Thymus (tissue), 11 donors: ENCODE data around the gene CD28. TPM values are rescaled to one million over a fixed set of nuclear protein-coding genes. Genes with fewer than 3 reads are reported as not detected.

Experiments
- DNase-seq, 9 donors: peaks; one replicate each; pipeline ENCODE4 v3.0.0-alpha.2; 2013; ENCODE audit warnings: low spot score in 9 of 9, low read depth in 6 of 9, missing footprints in 1 of 9
- H3K27ac ChIP-seq, 2 donors: one replicate each; pipeline ENCODE4 v1.5.1; 2013; ENCODE audit warnings: control low read depth in 1 of 2, low read depth in 1 of 2, low read length in 1 of 2, mild to moderate bottlenecking in 1 of 2, moderate library complexity in 1 of 2
- H3K27me3 ChIP-seq, 2 donors: one replicate each; pipeline ENCODE4 v1.5.1; 2013; ENCODE audit warnings: low read length in 1 of 2; ENCODE audit not compliant: control insufficient read depth in 2 of 2, insufficient read depth in 1 of 2
- H3K36me3 ChIP-seq, 2 donors: one replicate each; pipeline ENCODE4 v1.5.1; 2013; ENCODE audit warnings: low read length in 1 of 2, mild to moderate bottlenecking in 1 of 2, moderate library complexity in 1 of 2; ENCODE audit not compliant: control insufficient read depth in 2 of 2, insufficient read depth in 2 of 2
- H3K4me1 ChIP-seq, 2 donors: one replicate each; pipeline ENCODE4 v1.5.1; 2013; ENCODE audit warnings: low read length in 2 of 2; ENCODE audit not compliant: control insufficient read depth in 2 of 2, insufficient read depth in 2 of 2
- H3K4me3 ChIP-seq, 2 donors: one replicate each; pipeline ENCODE4 v1.5.1; 2013; ENCODE audit warnings: low read length in 2 of 2, control low read depth in 1 of 2, mild to moderate bottlenecking in 1 of 2
- H3K9me3 ChIP-seq, 2 donors: one replicate each; pipeline ENCODE4 v1.5.1; 2013; ENCODE audit warnings: low read length in 1 of 2, mild to moderate bottlenecking in 1 of 2; ENCODE audit not compliant: control insufficient read depth in 2 of 2, insufficient read depth in 1 of 2
- WGBS: extraction: QIAGEN DNeasy Blood & Tissue Kit; methylation state at CpG from one replicate; pipeline ENCODE4 v1.1.7; 2013; 5-methylcytosine and 5-hydroxymethylcytosine counted together
- polyA plus RNA-seq: library from polyadenylated mRNA; stranded (reverse); fragments of 200-250 nt; gene quantifications from one replicate; pipeline ENCODE4 v1.2.3, GENCODE V29; 2013
- total RNA-seq: library from RNA; stranded (reverse); fragments of 120-200 nt; gene quantifications from one replicate; pipeline ENCODE4 v1.2.4, GENCODE V29; 2013
- donor health status: healthy.

Gene CD28
- total and polyA plus RNA-seq, 2 donors = 27.2 to 42.8 TPM

DNA sequence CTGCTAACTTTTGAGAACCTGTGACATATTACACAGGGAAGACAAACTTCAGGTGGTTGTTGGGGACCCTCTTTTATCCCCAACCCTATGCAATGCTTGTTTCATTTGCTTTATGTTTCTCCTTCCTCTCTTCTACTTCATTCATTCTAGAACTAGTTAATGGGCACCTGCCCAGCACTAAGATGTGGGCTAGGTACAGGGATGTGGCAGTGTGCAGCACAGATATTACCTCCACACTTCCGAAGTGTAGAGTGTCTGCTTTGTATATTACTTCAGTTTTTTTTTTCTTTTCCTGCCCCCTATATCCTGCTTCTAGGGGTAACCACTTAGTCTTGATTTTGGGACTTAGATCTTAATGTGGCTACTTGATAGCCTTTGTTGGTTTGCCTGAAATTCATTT lies 35.1 kb downstream of the CD28 start:
- H3K36me3 ChIP-seq = peaks cover 2 to 22% of the 10 kb centered on the region in 2 donors
- H3K4me3 ChIP-seq = peak overlapping the region; percentile 7 to 26
- 10% methylated on average over 1 of the region's 1 CpG for WGBS
- H3K9me3 ChIP-seq = peaks cover 0 to 3% of the 10 kb centered on the region in 2 donors
- H3K4me1 ChIP-seq = peaks cover 40 to 69% of the 10 kb centered on the region in 2 donors
- H3K27ac ChIP-seq = peak overlapping the region; percentile 87 to 95
- peak in 2 of 9 donors; percentile 58 to 76 for DNase-seq
- no peaks in the 10 kb centered on the region for H3K27me3 ChIP-seq

- no peaks in the 10 kb centered on the region for H3K27me3 ChIP-seq
- 96% methylated on average over 2 of the region's 2 CpGs for WGBS
These were observed 37.1 kb downstream of the CD28 start for GRCh38 chr2:203743441-203743981.

DNA sequence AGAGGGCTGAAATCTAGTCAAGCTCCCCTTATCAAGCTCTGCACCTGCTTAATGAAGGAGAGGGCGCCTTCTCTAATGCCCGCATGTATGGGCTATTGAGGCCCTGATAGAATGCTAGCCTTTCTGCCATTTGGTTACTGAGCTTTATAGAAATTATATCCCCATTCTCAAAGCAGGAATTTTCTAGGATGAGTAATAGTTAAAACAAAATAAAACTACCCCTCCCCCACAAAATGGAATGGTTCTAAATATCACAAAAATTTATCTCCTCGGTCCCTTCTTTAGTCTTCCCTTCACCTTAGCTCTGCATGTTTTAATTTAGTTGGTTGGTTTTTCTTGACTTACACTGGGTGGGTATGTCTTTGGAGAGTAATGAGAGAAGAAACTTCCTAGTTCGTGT lies 37.7 kb downstream of the CD28 start:
- no peak for DNase-seq
- H3K4me3 ChIP-seq = no peak overlapping the region
- no peaks in the 10 kb centered on the region for H3K27me3 ChIP-seq
- peaks cover 0 to 9% of the 10 kb centered on the region in 2 donors for H3K36me3 ChIP-seq
- peaks cover 34 to 59% of the 10 kb centered on the region in 2 donors for H3K4me1 ChIP-seq
- H3K27ac ChIP-seq = no peak overlapping the region
- WGBS = over 99% methylated on average over 4 of the region's 4 CpGs
- peaks cover 0 to 3% of the 10 kb centered on the region in 2 donors for H3K9me3 ChIP-seq

More at GRCh38 chr2:203743441-203743981, 37.1 kb downstream of the CD28 start:
- H3K36me3 ChIP-seq = peaks cover 0 to 6% of the 10 kb centered on the region in 2 donors
- H3K4me1 ChIP-seq = peaks cover 37 to 61% of the 10 kb centered on the region in 2 donors
- peak overlapping the region; percentile 0 to 76 for H3K27ac ChIP-seq
- H3K9me3 ChIP-seq = peaks cover 0 to 3% of the 10 kb centered on the region in 2 donors
- H3K4me3 ChIP-seq = no peak overlapping the region
- no peak for DNase-seq

GRCh38 chr2:203745267-203745666 lies 38.8 kb downstream of the CD28 start:
- Histone ChIP-seq H3K9me3 (peaks cover 0 to 3% of the 10 kb centered on the region in 2 donors), H3K4me1 (peaks cover 29 to 57% of the 10 kb centered on the region in 2 donors), H3K27me3 (no peaks in the 10 kb centered on the region), H3K4me3 (no peak overlapping the region), H3K27ac (no peak overlapping the region), H3K36me3 (peaks cover 0 to 12% of the 10 kb centered on the region in 2 donors)
- no peak for DNase-seq
- 96% methylated on average over 1 of the region's 1 CpG for WGBS

DNA sequence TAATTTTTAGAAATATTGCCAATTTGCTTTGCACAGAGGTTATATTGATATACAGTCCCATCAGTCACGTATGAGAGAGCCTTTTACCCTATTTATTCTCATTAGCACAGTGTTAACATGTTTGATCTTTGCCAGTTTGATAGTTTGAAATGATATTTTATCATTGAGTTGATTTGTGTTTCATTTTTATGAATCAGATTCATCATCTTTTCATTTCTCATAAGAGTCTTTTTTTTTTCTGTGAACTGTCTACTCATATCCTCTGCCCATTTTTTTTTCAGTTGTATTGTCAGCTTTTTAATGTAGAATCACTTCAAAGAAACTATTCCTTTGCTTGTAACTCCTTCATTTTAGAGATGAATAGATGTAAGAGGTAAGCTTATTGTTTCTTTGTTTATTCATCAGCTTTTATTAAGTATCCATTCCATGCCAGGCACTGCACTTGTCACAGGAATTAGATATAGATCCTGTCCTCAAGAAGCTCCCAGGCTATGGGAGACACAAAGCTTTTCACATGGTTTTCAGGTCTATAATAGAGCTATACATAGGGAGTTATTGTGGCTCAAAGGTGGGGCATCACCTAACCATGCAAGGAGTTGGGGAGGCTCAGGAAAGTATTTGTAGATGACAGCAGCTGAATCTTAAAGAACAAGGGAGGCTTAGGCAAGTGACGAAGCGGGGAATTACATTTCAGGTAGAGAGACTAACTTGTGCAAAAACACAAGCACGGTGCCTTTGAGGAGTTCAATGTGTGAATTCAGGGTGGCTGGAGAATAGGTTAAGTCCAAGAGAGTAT lies 42.1 kb downstream of the CD28 start:
- H3K36me3 ChIP-seq = peaks cover 0 to 10% of the 10 kb centered on the region in 2 donors
- 85% methylated on average over 4 of the region's 4 CpGs for WGBS
- no peaks in the 10 kb centered on the region for H3K27me3 ChIP-seq
- H3K4me3 ChIP-seq = no peak overlapping the region
- peak overlapping the region in 1 of 2 donors; percentile 53 for H3K27ac ChIP-seq
- H3K4me1 ChIP-seq = peaks cover 11 to 33% of the 10 kb centered on the region in 2 donors
- peak in 1 of 9 donors; percentile 35 for DNase-seq
- H3K9me3 ChIP-seq = peaks cover 0 to 8% of the 10 kb centered on the region in 2 donors

DNA sequence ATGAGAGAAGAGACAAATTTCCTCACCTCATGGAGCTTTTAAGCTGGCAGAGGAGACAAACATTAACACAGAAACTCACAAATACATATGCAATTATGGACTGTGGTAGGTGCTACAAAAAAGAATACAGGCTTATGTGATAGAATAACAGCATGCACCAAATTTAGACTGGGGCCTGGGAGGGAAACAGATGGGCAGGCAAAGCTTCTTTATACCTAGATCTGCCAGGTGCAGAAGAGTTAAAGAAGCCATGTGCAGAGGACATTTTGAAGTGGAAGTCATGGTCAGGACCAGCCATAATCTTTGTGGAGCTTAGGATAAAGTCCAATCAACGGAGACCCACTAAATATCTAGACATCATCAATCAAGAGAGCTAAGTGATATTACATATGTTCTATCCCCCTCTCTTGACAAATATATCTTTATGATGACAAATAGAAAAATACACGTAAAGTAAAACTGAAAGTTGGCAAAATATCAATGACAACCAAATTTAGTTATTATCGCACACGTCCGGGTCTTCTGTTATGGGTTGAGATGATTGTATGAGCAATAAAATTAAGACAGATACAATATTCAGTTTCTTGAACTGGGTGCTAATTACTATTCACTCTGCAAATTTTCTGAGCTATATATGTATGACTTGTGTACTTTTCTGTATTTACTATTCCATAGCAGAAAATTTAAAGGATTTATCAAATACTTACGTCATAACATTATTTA lies 44.1 kb downstream of the CD28 start:
- Histone ChIP-seq H3K9me3 (peaks cover 0 to 5% of the 10 kb centered on the region in 2 donors), H3K4me1 (peaks cover 9 to 24% of the 10 kb centered on the region in 2 donors), H3K27ac (peak overlapping the region in 1 of 2 donors; percentile 60), H3K27me3 (no peaks in the 10 kb centered on the region), H3K4me3 (no peak overlapping the region), H3K36me3 (peaks cover 0 to 10% of the 10 kb centered on the region in 2 donors)
- WGBS = 90% methylated on average over 6 of the region's 6 CpGs
- DNase-seq = peak in 2 of 9 donors; percentile 36 to 62

DNA sequence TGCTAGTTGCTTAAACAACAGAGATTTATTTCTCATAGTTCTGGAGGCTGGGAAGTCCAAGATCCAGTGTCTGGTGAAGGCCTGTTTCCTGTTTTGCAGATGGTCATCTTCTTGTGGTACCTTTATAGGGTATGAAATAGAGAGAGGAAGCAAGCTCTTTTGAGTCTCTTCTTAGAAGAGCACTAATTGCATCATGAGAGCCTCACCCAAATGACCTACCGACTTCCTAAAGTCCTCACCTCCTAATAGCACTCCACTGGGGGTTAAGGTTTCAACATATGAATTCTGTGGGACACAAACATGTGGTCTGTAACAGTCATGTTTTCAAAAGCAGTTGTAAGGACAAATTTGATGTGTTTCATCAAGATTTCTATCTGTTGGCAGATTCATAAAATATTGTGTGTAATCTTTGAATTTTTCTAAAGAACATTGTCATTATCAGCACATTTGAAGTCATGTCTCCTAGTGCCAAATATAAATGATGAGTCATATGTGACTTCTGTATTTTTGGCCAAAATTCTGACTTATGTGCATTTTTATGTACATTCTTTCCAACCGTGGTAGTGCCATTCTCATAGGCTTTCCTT lies 45.3 kb downstream of the CD28 start:
- H3K9me3 ChIP-seq = peaks cover 0 to 5% of the 10 kb centered on the region in 2 donors
- 93% methylated on average over 2 of the region's 2 CpGs for WGBS
- H3K27ac ChIP-seq = no peak overlapping the region
- H3K27me3 ChIP-seq = no peaks in the 10 kb centered on the region
- no peak overlapping the region for H3K4me3 ChIP-seq
- DNase-seq = no peak
- peaks cover 9 to 19% of the 10 kb centered on the region in 2 donors for H3K4me1 ChIP-seq
- peaks cover 0 to 10% of the 10 kb centered on the region in 2 donors for H3K36me3 ChIP-seq

- no peak for DNase-seq
- Histone ChIP-seq H3K27ac (no peak overlapping the region), H3K4me3 (no peak overlapping the region), H3K9me3 (peaks cover 0 to 4% of the 10 kb centered on the region in 2 donors), H3K27me3 (no peaks in the 10 kb centered on the region), H3K36me3 (peaks cover 0 to 7% of the 10 kb centered on the region in 2 donors), H3K4me1 (peaks cover 0 to 4% of the 10 kb centered on the region in 2 donors)
- WGBS = 94% methylated on average over 1 of the region's 1 CpG
These were observed 49.7 kb downstream of the CD28 start for GRCh38 chr2:203756161-203756560.
